Inflammatory macrophage (primary cell): ENCODE data around the gene TUBGCP3.

Experiments
- DNase-seq, 2 donors: peaks; one replicate each; pipeline ENCODE4 v3.0.0-alpha.2; 2020 to 2022

The TUBGCP3 gene

GRCh38 chr13:112615391-112615790 is 27.4 kb upstream of the TUBGCP3 start:
- DNase-seq = no peak

- DNase-seq = no peak
Measured at GRCh38 chr13:112614835-112615234, 26.9 kb upstream of the TUBGCP3 start.

- no peak for DNase-seq
Measured at GRCh38 chr13:112608212-112608611, 20.3 kb upstream of the TUBGCP3 start.

- peak; percentile 93 to 95 for DNase-seq
Measured at GRCh38 chr13:112606109-112607001, 18.4 kb upstream of the TUBGCP3 start.

GRCh38 chr13:112605531-112605990 is 17.6 kb upstream of the TUBGCP3 start:
- DNase-seq = no peak

GRCh38 chr13:112603641-112604225 is 15.8 kb upstream of the TUBGCP3 start:
- DNase-seq = no peak

GRCh38 chr13:112602189-112602588 is 14.2 kb upstream of the TUBGCP3 start:
- no peak for DNase-seq

GRCh38 chr13:112601371-112601770 is 13.4 kb upstream of the TUBGCP3 start:
- DNase-seq = no peak

GRCh38 chr13:112596235-112596634 is 8.3 kb upstream of the TUBGCP3 start:
- DNase-seq = no peak

- no peak for DNase-seq
Measured at GRCh38 chr13:112592647-112593046, 4.7 kb upstream of the TUBGCP3 start.

- no peak for DNase-seq
Measured at GRCh38 chr13:112592181-112592580, 4.2 kb upstream of the TUBGCP3 start.

GRCh38 chr13:112588490-112589297 is 741 bp upstream of the TUBGCP3 start:
- no peak for DNase-seq

GRCh38 chr13:112587212-112587763 is 665 bp downstream of the TUBGCP3 start:
- DNase-seq = peak; percentile 91 to 95

- DNase-seq = peak in 1 of 2 donors; percentile 22
Measured at GRCh38 chr13:112586334-112586960, 1.5 kb downstream of the TUBGCP3 start.

GRCh38 chr13:112583592-112584277 is 4.2 kb downstream of the TUBGCP3 start:
- DNase-seq = peak; percentile 90 to 91

- peak; percentile 13 to 34 for DNase-seq
Measured at GRCh38 chr13:112582263-112582662, 5.7 kb downstream of the TUBGCP3 start.

- DNase-seq = no peak
Measured at GRCh38 chr13:112580912-112581311, 7.0 kb downstream of the TUBGCP3 start.

- no peak for DNase-seq
Measured at GRCh38 chr13:112580211-112580610, 7.7 kb downstream of the TUBGCP3 start.

- DNase-seq = no peak
Measured at GRCh38 chr13:112579310-112579843, 8.6 kb downstream of the TUBGCP3 start.

- DNase-seq = no peak
Measured at GRCh38 chr13:112576768-112577167, 11.2 kb downstream of the TUBGCP3 start.

GRCh38 chr13:112576191-112576590 is 11.8 kb downstream of the TUBGCP3 start:
- DNase-seq = no peak
